ENCODE results near the gene ITPRIPL2. TPM values are rescaled to one million over a fixed set of nuclear protein-coding genes. Genes with fewer than 3 reads are reported as not detected.

The ITPRIPL2 gene
- polyA plus RNA-seq, 1 donor from 2014 or later, result not detected

- Histone ChIP-seq H3K79me2 (replicated peaks; ENCODE audit: insufficient read depth, low read length) (no peaks in the 10 kb centered on the region), H3K9me3 (ENCODE audit: low read length) (no peaks in the 10 kb centered on the region), H2AFZ (ENCODE audit: low read depth, low read length) (no peak overlapping the region), H3K4me2 (ENCODE audit: low read length) (no peak overlapping the region), H3K9me2 (ENCODE audit: insufficient read depth, low read length) (no peaks in the 10 kb centered on the region), H3K4me3 (ENCODE audit: low read length) (no peak overlapping the region), H3K27ac (ENCODE audit: low read length) (no peak overlapping the region), H3F3A (ENCODE audit: insufficient read depth, low read length, poor library complexity, severe bottlenecking) (no peaks in the 10 kb centered on the region), H4K20me1 (ENCODE audit: insufficient read depth) (no peaks in the 10 kb centered on the region), H3K27me3 (ENCODE audit: insufficient read depth, low read depth, low read length) (no peaks in the 10 kb centered on the region), H3K9ac (ENCODE audit: low read length) (no peak overlapping the region), H3K36me3 (ENCODE audit: insufficient read depth, low read length) (no peaks in the 10 kb centered on the region)
- TF ChIP-seq SMC3 (conservative IDR thresholded peaks at IDR 0.05; ENCODE audit: poor library complexity), result no peak
- TF ChIP-seq POLR2AphosphoS5 (IDR thresholded peaks at IDR 0.05), result no peak
- TF ChIP-seq EZH2 (IDR thresholded peaks at IDR 0.05; ENCODE audit: borderline replicate concordance, insufficient read depth, low read length, poor library complexity, severe bottlenecking), result no peak
- TF ChIP-seq REST (IDR thresholded peaks at IDR 0.05; ENCODE audit: borderline replicate concordance), result no peak
- no peak for TF ChIP-seq CTCF (IDR thresholded peaks at IDR 0.05; ENCODE audit: poor library complexity, severe bottlenecking)
- no peak for TF ChIP-seq TAF1 (IDR thresholded peaks at IDR 0.05; ENCODE audit: low read depth)
These were observed 18.5 kb downstream of the ITPRIPL2 start for GRCh38 chr16:19132255-19132654.

GRCh38 chr16:19132898-19133297, 19.1 kb downstream of the ITPRIPL2 start:
- no peak for TF ChIP-seq CTCF (IDR thresholded peaks at IDR 0.05; ENCODE audit: poor library complexity, severe bottlenecking)
- TF ChIP-seq EZH2 (IDR thresholded peaks at IDR 0.05; ENCODE audit: borderline replicate concordance, insufficient read depth, low read length, poor library complexity, severe bottlenecking), result no peak
- TF ChIP-seq SMC3 (conservative IDR thresholded peaks at IDR 0.05; ENCODE audit: poor library complexity), result no peak
- no peak for TF ChIP-seq POLR2AphosphoS5 (IDR thresholded peaks at IDR 0.05)
- TF ChIP-seq MXI1 (conservative IDR thresholded peaks at IDR 0.05; ENCODE audit: poor library complexity, severe bottlenecking), result no peak
- no peak for TF ChIP-seq EP300 (conservative IDR thresholded peaks at IDR 0.05; ENCODE audit: poor library complexity, severe bottlenecking)
- TF ChIP-seq TAF1 (IDR thresholded peaks at IDR 0.05; ENCODE audit: low read depth), result no peak
- TF ChIP-seq RAD21 (conservative IDR thresholded peaks at IDR 0.05), result no peak
- TF ChIP-seq REST (IDR thresholded peaks at IDR 0.05; ENCODE audit: borderline replicate concordance), result no peak
- Histone ChIP-seq H3K27ac (ENCODE audit: low read length) (no peak overlapping the region), H3K36me3 (ENCODE audit: insufficient read depth, low read length) (no peaks in the 10 kb centered on the region), H3K9ac (ENCODE audit: low read length) (no peak overlapping the region), H2AFZ (ENCODE audit: low read depth, low read length) (no peak overlapping the region), H3K9me3 (ENCODE audit: low read length) (no peaks in the 10 kb centered on the region), H3K27me3 (ENCODE audit: insufficient read depth, low read depth, low read length) (no peaks in the 10 kb centered on the region), H4K20me1 (ENCODE audit: insufficient read depth) (no peaks in the 10 kb centered on the region), H3K79me2 (replicated peaks; ENCODE audit: insufficient read depth, low read length) (no peaks in the 10 kb centered on the region), H3K4me2 (ENCODE audit: low read length) (no peak overlapping the region), H3K4me3 (ENCODE audit: low read length) (no peak overlapping the region), H3K9me2 (ENCODE audit: insufficient read depth, low read length) (no peaks in the 10 kb centered on the region), H3F3A (ENCODE audit: insufficient read depth, low read length, poor library complexity, severe bottlenecking) (no peaks in the 10 kb centered on the region)

Measured in neural cell (in vitro differentiated cells).